Measurements from ENCODE around the gene LSP1.
"Not testable (repeated sequence)": the region's sequence is repeated elsewhere in the genome, so short reads cannot be mapped to it uniquely, and the experiment has no call there.

Gene LSP1

GRCh38 chr11:1932681-1933080, 79.8 kb downstream of the LSP1 start:
- DNase-seq = no peak

- no peak for DNase-seq
These were observed 80.8 kb downstream of the LSP1 start for GRCh38 chr11:1933416-1934334.

DNA sequence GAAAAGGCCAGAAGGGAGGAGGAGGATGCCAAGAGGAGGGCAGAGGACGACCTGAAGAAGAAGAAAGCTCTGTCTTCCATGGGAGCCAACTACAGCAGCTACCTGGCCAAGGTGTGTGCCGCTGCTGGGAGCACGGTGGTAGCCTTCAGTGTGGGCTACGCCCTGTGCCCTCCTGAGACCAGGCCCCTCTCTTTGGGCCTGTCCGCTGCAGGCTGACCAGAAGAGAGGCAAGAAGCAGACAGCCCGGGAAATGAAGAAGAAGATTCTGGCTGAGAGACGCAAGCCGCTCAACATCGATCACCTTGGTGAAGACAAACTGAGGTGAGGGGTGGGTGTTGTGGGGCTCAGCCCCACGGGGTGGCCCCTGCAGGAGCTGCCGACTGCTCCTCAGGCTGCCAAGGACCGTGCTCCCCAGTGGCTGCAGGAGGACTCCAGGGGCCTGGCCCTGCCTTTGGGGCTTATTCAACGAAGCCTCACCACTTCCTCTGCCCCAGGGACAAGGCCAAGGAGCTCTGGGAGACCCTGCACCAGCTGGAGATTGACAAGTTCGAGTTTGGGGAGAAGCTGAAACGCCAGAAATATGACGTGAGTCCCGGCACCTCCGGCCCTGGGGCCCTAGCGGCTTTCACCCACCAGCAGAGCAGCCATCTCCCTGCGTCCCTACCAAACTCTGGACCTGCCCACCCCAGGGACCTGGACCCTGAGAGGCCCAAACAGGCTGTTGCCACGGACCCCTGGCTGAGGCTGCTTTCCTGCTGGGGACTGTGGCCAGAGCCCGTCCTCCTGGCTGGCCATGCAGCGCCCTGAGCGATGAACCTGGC, 81.7 kb downstream of the LSP1 start:
- DNase-seq = no peak

DNA sequence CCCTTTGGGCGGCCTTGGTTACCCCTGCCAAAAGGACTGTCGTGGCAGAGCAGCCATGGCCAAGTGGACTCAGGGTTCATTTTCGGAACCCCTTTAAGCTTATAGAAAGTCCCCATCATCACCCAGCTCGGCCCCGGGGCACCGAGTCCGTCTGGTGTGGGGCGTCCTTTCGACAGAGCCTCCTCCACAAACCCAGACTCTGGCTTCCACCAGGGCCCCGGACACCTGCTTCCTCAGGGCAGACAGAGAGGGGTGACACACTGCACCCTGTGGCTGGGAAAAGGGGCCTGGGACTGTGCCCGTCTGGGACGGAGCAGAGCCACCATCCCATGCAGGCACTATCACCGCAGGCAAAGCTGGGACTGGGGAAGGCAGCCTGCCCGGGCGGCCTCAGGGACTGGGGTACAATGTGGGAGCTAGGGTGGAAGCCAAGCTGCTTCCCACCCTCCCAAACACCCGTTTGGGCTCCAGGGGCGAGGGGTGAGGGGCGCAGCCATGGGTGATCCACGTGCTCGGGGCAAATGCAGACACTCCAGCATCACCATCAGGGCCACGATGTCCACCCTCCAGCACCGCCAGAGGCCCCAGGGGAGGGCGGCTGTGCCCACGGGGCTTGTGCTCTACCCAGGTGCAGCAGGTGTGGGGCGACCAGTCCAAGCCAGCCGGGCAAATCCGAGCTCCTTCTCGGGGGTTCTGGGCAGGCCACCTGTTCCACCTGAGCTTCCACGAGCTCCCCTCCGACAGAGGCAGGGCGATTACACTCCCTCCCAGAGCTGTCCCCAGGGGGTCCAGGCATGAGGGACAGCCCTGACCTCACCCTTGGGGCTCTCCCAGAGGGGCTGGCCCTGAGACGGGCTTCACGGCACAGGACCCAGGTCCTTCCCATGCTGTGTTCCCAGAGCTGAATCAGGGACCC, 82.5 kb downstream of the LSP1 start:
- no peak for DNase-seq

- no peak for DNase-seq
These were observed 83.3 kb downstream of the LSP1 start for GRCh38 chr11:1936072-1936780.

GRCh38 chr11:1936781-1937615, 84.1 kb downstream of the LSP1 start:
- no peak for DNase-seq

DNA sequence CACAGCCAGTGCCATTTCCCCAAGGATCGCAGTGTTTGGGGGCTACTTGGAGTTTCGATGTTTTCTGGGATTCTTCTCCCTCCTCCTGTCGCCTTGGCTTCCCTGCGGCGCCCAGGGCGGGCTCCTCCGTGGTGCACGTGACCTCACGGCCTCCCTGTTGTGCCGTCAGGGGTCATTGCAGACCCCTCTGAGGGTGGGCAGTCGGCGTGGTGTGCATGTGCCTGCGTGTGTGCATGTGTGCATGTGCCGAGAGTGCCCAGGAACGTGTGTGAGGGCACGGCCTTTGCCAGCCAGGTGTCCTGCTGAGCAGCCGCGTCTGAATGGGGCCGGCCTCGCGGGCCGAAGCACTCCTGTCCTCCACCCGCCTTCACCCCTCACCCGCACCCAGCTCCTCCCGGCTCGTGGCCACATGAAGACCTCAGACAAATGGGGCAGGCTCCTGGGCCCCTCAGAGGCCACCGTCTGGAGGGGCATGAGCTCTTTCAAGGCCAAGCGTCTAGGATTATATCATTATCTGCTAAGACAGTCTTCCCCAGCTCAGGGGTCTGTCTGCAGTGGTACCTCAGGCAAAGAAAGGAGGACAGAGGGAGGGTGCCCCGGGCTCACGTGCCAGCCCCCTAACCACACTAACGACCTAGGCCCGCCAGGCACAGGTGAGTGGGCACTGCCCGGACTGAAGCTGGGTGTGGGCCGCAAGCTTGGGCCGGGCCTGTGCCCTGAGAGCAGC, 84.9 kb downstream of the LSP1 start:
- DNase-seq = no peak

- no peak for DNase-seq
These were observed 85.6 kb downstream of the LSP1 start for GRCh38 chr11:1938343-1939005.

DNA sequence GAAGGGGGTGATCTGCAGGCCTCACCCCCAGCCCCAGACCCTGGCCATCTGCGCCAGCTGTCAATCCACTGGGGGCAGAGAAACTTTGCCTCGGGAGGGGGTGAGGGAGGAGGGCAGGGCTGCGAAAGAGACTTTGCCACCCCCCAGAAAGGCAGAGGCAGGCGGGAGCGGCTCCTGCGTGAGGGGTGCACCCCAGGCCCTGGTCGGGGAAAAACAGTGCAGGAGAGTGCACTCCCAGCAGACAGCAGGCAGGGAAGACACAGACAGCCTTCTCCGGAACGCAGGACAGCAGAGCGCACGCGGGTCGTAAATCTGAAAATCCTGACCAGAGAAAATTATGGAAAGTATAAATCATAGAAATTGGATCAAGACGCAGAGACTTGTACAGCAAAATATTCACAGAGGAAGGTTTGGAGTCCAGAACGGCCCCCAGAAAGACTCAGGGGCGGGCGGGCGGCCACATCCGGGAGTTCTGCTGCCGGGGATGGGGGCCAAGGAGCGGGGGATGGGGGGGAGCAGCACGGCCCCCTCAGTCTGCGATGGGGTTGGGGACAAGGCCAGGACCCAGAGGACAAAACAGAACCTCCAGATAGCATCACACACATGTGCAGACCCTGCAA, 86.2 kb downstream of the LSP1 start:
- no peak for DNase-seq

DNA sequence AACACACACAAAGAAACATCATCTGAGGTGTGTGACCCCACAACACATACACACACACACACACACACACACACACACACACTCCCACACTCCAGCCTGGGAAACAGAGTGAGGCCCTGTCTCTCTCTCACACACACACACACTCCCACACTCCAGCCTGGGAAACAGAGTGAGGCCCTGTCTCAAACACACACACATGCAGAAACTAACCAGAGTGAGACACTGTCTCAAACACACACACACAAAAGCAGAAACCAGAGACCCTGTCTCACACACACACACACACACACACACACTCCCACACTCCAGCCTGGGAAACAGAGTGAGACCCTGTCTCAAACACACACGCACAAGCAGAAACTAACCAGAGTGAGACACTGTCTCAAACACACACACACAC, 86.9 kb downstream of the LSP1 start:
- not testable (repeated sequence) for DNase-seq

Measured in activated CD4-positive, alpha-beta T cell treated with anti-CD3 and anti-CD28 coated beads, Interleukin-10, Interleukin-2, amounts not matched to agents 100 ng/mL and 50 ng/mL, durations not matched to agents 16 hours and 8 hours (primary cell).